GM19023 (cell line): ENCODE data around the gene AHCYL2.
A peak's percentile ranks its signal among the peaks of the same experiment; 100 is the strongest.

Source experiments
- ATAC-seq: cut with Tn5 transposase; IDR thresholded peaks from one replicate; pipeline ENCODE4 v1.9.1; 2021; ENCODE audit warnings: mild to moderate bottlenecking, moderate library complexity; ENCODE audit not compliant: unreplicated experiment

Gene AHCYL2

DNA sequence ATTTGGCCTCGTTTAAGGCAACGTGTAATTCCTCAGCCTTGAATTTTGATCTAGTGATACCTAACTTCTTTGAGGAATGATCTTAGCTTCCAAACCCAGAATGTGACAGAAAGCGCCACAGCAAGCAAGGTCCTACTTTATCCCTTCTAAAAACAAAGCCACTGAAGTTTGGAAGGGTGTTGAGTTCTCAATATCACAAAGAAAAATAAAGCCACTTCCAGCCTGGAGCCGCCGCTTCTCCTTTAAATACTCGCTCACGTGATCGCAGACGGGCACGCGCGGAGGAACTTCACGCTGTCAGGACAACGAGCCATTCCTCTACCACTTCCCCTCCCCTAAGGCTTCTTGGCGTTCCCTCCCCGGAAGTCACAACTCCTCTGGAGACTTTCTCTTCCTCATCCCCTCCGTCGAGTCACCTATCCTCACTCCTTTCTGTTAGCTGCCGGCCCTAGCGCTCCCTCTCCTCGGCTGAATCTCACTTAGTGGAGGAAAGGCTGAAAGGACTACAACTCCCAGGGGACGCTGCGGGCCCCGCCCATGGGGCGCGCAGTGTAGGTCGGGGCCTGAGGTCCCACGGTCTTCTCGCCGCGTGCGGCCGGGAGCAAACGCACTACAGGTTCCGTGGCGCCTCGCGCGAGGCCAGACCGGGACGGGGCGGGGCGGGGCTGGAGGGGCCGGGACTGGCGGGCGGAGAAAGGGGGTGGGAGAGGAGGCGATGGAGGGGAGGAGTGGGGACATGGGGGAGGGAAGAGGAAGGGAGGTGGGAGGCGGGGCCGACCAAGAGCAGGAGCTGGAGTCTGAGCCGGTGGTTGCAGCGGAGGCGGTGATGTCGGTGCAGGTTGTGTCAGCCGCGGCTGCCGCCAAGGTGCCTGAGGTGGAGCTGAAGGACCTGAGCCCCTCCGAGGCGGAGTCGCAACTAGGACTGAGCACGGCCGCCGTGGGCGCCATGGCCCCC, at the start of gene AHCYL2:
Gene AHCYL2 (plus strand): TSS at position 780 of the 955 bp plus-strand sequence.
- peak; percentile 92 for ATAC-seq

DNA sequence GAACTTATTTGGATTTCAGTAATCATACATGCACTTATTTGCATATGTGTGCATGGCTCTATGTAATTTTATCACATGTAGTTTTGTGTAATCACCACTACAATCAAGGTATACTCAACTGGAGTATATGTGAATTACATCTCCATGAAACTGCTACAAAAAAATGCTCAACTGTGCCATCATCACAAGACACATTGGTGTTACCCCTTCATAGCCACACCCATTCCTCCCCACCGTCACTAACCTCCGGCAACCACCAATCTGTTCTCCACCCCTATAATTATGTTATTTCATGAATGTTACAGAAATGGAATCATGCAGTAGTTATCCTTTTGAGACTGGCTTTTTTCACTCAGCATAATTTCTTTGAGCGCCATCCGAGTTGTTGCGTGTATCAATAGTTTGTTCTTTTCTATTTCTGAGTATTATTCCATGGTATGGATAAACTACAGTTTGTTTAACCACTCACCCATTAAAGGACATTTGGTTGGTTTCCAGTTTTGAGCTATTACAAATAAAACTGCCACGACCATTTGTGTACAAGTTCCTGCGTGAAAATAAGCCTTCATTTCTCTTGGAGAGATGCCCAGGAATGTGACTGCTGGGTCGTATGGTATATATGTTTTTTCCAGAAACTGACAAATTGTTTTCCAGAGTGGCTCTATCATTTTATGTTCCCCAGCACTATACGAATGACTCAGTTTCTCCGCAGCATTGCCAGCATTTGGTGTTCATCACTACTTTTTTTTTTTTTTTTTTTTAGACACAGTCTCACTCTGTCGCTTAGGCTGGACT, 47.7 kb upstream of the AHCYL2 start:
- ATAC-seq = no peak

DNA sequence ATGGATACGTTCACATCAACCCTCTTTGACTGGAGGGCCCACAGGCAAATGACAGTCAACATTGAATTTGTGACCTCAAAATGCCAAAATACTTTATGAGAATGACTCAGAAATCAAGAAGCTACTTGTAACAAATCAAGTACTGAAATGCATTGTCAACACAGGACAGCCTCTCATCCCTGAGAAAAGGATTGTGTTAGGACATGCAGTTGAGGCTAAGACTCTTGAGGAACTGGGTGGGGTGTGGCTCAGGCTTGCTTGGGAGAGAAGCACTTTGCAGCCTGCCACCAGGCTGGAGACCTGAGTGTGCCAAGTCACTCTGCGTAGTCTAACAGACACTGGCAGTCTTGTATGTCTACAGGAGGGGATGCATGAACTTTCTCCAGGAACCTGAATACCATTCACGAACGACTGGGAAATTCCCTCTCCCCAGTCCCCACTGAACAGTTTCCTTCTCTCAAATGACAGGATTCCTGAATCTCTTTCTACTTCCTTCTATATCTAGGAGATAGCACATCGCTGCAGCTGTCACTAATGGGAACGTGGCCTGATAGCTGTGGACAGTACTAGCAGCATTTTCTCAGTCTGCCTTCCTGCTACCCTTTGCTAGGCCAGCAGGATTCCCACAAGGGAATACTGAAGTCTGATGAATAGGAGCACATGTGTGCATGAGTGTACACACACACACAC, 39.7 kb upstream of the AHCYL2 start:
- no peak for ATAC-seq

DNA sequence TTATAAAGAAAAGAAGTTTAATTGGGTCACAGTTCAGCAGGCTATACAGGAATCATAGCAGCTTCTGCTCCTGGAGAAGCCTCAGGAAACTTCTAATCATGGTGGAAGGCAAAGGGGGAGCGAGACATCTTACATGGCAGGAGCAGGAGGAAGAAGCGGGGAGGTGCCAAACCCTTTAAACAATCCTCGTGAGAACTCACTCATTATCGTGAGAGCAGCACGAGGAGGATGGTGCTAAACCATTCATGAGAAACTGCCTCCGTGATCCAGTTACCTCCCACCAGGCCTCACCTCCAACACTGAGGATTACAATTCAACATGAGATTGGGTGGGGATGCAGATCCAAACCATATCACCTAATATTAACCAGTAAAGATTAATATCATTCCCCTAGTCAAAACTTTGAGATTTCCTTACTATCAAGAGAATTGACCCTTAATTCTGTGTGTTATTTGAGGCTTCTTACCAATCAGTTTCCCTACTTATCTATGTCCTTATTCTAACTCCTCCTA, 38.0 kb upstream of the AHCYL2 start:
- no peak for ATAC-seq

DNA sequence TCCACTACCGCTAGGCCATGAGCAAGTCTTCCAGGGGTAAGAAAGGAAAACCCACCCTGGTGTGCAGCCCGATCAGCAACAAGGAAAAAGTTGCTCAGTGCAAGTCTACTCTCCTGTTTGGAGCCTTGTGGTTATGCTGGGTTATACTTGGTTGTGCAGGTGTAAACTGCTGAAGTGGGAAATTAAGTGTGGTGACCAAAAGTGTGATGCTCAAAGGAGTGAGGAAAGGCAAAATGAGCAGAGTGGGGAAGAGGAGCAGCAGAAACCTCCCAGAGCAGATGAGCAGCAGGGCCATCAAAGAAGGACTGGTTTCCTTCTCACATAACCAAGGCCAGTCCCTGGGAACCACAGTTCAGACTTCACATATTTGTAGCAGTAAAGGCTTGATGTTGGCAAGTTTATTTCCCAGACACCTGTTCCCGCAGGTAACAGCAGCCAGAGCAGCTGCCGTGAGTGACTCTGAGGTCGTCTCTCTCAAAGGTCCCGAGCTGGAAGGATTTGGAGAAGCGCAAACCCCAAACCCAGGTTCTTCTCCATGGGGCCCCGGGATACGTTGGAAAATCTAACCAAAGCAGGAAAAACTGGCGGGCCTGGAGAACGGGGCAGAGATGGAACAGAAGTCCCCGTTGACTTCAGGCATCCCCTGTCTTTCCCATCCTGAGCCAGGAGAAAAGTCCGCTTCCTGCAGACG, 37.0 kb upstream of the AHCYL2 start:
- no peak for ATAC-seq

DNA sequence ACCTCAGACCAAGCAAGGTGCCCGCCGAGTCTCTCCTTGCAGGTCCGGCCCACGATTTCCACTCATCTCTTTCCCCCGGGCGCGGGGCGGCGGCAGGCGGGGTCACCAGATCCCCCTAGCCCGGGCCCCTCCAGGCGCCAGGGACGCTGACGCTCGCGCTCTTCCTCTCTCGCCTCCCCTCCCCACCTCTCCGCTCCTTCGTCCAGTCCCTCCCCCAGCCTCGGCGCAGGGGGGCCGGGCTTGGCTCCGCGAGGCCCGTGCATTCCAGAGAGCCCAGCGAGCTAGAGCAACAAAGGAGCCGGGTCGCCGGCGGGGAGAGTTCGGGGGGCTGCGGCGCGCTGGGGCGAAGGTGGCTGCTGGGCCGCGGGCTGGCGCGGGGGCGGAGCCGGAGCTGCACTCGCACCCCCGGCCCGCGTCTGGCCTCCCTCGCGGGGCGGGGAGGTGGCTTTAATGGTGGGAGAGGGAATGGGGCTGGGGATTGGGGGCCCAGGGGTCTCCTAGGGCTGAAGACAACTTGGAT, 36.4 kb upstream of the AHCYL2 start, which contains the start of gene SMO:
Gene SMO (plus strand): TSS at position 262 of the 520 bp plus-strand sequence. CDS start 519 bp downstream, outside the sequence.
- ATAC-seq = peak; percentile 56

DNA sequence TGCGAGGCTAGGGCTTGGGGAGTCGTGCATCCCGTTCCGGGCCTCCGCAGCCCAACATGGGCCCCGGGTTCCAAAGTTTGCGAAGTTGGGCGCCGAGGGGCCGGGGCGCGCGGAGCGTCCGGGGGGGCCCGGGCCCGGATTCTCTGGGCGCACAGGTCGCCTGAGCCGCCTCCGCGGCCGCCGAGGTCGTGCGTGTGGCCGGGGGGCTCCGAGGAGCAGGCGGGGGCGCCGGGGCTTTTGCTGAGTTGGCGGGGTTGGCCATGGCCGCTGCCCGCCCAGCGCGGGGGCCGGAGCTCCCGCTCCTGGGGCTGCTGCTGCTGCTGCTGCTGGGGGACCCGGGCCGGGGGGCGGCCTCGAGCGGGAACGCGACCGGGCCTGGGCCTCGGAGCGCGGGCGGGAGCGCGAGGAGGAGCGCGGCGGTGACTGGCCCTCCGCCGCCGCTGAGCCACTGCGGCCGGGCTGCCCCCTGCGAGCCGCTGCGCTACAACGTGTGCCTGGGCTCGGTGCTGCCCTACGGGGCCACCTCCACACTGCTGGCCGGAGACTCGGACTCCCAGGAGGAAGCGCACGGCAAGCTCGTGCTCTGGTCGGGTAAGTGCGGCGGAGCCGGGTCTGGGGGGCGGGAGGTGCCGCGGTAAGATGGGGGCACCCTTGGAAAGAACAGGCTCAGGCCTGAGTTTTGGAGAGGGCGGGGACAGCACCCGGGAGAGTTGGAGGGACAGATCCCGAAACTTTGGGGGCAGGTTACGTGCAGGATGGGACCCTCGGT, 35.8 kb upstream of the AHCYL2 start:
- ATAC-seq = peak; percentile 27

DNA sequence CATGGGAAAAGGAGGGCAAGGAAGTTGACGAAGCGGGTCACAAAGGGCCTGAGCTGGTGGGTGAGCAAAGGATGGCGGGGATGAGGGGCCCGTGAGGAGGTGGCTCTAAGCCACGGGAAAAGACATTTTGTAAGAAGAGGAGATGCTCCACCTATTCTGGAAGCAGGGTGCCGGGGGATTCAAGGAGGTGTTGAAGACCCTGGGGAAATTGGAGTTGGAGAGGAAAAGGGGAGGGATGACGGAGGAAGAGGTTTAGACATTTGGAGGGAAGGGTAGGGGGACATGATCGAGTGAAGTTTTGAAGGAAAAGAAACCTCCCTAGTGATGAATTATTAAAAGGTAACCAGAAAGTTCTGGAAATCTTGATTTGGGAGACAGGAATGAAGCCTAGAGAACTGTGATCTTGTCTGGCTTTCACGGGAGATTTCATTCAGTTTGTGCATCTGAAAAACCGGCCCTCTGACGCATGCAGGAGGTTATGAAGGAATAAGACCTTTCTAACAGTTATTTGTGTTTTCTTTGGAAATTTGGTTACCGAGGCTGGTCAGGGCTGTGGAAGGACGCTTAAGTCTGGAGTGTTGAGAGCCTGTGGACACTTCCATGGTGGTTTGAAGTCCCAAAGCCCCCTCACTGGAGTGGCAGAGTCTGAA, 35.0 kb upstream of the AHCYL2 start:
- no peak for ATAC-seq

DNA sequence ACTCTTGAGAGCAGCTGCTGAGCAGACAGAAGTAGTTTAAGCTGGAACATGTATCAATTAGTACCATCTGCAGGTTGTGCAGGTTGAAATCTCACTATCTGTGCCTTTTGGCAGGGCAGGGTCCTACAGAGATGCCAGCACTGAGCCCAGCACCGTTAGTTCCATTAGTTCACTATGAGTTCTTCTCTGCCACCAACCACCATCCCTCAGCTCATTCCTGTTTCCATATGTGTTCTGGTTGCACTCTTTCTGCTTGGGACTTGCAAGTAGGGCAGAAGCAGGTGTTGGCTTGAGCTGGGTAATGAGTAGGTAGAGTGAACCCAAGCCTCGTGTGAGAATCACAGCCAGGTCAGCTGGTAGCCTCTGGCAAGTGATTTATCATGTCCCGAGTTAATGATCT, 33.6 kb upstream of the AHCYL2 start:
- ATAC-seq = no peak

DNA sequence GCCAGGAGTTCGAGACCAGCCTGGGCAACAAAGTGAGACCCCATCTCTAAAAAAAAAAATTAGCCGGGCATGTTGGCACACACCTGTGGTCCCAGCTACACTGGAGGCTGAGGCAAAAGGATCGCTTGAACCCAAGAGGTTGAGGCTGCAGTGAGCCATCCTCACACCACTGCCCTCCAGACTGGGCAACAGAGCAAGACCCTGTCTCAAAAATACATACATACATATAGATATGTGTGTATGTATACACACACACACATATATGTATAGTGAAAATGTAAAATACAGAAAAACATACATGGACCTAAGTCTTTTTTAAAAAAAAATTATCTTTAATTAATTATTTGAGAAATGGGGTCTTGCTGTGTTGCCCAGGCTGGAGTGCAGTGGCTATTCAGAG, 30.9 kb upstream of the AHCYL2 start:
- no peak for ATAC-seq

DNA sequence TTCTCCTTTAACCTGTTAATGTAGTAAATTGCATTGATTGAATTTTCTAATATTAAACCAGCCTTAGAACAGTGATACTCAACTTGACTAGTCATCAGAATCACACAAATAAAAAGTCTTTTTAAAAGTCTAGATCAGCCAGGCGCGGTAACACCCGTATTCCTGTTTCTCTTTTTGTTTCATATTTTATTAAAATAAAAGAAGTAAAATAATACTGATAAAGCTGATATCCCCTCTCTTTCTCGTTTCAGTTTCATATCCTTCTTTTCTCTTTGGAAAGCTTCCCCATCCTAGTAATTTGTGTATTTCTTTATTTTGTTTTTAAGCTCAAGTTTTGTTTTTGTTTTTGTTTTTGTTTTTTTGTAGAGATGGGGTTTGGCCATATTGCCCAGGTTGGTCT, 27.1 kb upstream of the AHCYL2 start:
- no peak for ATAC-seq

DNA sequence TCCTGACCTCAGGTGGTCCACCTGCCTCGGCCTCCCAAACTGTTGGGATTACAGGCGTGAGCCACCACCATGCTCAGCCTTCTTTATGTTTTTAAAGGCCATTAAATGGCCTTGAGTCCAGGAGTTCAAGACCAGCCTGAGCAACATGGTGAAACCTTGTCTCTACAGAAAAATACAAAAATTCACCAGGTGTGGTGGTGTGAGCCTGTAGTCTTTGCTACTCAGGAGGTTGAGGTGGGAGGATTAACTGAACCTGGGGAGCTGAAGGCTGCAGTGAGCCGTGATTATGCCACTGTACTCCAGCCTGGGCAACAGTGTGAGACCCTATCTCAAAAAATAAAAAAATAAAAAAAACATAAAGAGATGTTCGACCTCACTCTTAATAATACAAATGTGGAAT, 25.4 kb upstream of the AHCYL2 start:
- ATAC-seq = no peak

DNA sequence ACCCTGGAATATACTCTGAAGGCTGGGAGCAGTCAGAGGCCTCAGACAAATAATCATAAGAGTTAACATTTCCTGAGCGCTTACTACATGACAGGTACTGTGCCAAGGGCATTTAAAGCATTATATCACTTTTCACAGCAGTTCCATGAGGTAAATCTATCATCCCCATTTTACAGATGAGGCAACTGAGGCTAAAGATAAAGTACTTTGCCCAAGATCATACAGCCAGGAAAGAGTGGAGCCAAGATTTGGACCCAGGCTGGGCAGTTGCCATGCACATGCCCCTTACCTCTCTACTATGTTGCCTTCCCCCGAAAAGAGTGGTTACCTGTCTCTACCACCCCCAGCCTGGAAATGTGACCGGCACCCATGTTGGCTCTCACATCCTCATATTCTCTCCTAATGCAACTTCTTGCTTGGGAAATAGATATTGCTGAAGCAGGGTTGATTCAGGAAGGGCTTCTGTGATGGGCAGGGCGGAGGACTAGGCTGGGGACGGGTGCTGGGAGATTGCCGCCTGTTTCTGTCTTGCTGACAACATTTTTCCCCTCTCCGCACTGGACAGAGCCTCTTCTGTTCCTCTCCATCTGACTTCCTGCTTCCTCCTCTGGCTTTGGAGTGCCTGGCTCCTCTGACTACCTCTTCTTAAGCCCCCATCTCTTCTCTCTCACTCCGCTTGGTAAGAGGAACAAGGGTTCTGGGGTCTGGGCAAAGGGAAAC, 22.6 kb upstream of the AHCYL2 start:
- ATAC-seq = no peak

DNA sequence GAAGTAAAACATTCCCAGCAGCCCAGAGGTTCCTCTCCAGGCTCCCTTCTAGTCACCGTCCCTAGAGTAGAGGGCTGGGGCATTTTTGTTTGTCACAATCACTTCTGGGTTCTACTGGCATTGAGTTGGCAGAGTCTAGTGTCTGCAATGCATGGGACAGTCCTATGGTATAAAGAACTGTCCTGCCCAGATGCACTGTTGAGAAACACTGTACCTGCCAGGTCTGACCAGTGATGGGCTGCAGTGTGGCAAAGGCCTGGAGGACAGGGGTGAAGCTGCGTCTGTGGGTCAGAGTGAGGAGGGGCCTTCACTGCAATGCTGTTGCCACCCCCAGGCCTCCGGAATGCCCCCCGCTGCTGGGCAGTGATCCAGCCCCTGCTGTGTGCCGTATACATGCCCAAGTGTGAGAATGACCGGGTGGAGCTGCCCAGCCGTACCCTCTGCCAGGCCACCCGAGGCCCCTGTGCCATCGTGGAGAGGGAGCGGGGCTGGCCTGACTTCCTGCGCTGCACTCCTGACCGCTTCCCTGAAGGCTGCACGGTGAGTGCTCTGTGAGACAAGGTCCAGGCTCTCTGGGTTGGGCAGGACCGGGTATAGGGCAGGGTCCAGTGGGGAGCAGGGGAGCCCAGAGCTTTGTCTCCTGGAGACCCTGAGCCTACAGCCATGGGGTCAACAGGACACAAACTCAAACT, 21.6 kb upstream of the AHCYL2 start:
- ATAC-seq = no peak

DNA sequence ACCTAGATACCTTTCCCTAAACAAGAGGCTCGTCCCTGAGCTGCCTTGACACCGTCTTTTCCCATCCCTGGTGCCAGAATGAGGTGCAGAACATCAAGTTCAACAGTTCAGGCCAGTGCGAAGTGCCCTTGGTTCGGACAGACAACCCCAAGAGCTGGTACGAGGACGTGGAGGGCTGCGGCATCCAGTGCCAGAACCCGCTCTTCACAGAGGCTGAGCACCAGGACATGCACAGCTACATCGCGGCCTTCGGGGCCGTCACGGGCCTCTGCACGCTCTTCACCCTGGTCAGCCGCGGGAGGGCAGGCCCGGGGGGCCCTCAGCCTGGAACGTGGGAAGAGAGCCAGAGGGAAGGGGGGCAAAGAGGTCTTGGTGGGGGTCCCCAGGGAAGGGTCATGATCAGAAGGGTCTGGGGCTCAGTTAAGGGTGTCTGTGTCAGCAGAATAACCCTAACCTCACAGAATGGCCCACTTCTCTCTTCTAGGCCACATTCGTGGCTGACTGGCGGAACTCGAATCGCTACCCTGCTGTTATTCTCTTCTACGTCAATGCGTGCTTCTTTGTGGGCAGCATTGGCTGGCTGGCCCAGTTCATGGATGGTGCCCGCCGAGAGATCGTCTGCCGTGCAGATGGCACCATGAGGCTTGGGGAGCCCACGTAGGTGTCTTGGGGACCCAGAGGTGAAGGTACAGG, 19.6 kb upstream of the AHCYL2 start:
- ATAC-seq = no peak

DNA sequence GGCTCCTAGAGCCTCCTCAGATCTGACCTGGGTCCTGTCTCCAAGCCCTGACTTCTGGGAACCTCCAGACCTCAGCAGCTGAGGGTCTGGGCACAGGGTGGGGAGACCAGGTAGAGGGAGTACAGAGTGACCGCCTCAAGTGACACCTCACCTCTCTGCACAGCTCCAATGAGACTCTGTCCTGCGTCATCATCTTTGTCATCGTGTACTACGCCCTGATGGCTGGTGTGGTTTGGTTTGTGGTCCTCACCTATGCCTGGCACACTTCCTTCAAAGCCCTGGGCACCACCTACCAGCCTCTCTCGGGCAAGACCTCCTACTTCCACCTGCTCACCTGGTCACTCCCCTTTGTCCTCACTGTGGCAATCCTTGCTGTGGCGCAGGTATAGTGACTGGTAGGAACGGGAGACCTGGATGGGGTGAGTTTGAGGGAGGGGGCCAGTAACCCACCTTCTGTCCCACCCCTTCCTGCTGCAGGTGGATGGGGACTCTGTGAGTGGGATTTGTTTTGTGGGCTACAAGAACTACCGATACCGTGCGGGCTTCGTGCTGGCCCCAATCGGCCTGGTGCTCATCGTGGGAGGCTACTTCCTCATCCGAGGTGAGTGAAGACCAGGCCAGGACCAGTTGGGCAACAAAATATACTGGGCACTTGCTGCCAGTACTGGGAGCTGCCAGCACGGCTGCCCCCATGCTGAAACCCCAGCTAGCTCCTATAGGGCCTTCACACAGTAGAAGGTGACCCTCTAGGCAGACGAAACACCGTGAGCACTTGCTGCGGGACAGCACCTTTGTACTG, 18.6 kb upstream of the AHCYL2 start:
- no peak for ATAC-seq
